KMS-11 (cell line): ENCODE results near the gene PRCP.

Experiments
- H2AFZ ChIP-seq: fragments of 200-600 bp; sonication (generic); 2 replicates; pipeline ENCODE4 v1.6.1; 2016; ENCODE audit warnings: antibody characterized with exemption, mixed run types, low read depth
- H3K27ac ChIP-seq: fragments of 200-600 bp; sonication (generic); 2 replicates; pipeline ENCODE4 v1.6.1; 2016; ENCODE audit warnings: mild to moderate bottlenecking, mixed run types
- H3K27me3 ChIP-seq: fragments of 200-600 bp; sonication (generic); 2 replicates; pipeline ENCODE4 v1.6.1; 2017; ENCODE audit warnings: mild to moderate bottlenecking, low read depth, mixed run types, moderate library complexity; ENCODE audit not compliant: insufficient read depth
- H3K36me3 ChIP-seq: fragments of 200-600 bp; sonication (generic); 2 replicates; pipeline ENCODE4 v1.6.1; 2017; ENCODE audit warnings: mild to moderate bottlenecking, mixed run types; ENCODE audit not compliant: insufficient read depth
- H3K4me1 ChIP-seq: fragments of 200-600 bp; sonication (generic); 2 replicates; pipeline ENCODE4 v1.6.1; 2016; ENCODE audit warnings: mild to moderate bottlenecking, low read depth, mixed run types; ENCODE audit not compliant: poor library complexity, severe bottlenecking
- H3K4me2 ChIP-seq: fragments of 200-600 bp; sonication (generic); 2 replicates; pipeline ENCODE4 v1.7.0; 2016; ENCODE audit warnings: mild to moderate bottlenecking, mixed run types
- H3K4me3 ChIP-seq: fragments of 200-600 bp; sonication (generic); IDR thresholded peaks from 2 replicates; pipeline ENCODE4 v1.6.1; 2017; ENCODE audit warnings: low read depth, low read length, mixed read lengths; ENCODE audit not compliant: insufficient read depth
- H3K79me2 ChIP-seq: fragments of 200-600 bp; sonication (generic); 2 replicates; pipeline ENCODE4 v1.6.1; 2016; ENCODE audit warnings: low read depth, mixed run types; ENCODE audit not compliant: insufficient read depth
- H3K9ac ChIP-seq: fragments of 200-600 bp; sonication (generic); 2 replicates; pipeline ENCODE4 v1.6.1; 2016; ENCODE audit warnings: mild to moderate bottlenecking, mixed run types
- H4K20me1 ChIP-seq: fragments of 200-600 bp; sonication (generic); 2 replicates; pipeline ENCODE4 v1.6.1; 2016; ENCODE audit warnings: mild to moderate bottlenecking, mixed run types; ENCODE audit not compliant: insufficient read depth
- CTCF ChIP-seq: fragments of 200-600 bp; sonication (generic); conservative IDR thresholded peaks from 2 replicates; pipeline ENCODE4 v1.6.1; 2017; ENCODE audit warnings: low read depth, mild to moderate bottlenecking, antibody characterized with exemption, low read length, moderate library complexity, mixed read lengths

PRCP gene

GRCh38 chr11:82787981-82788380 lies 112.2 kb downstream of the PRCP start:
- H4K20me1 ChIP-seq, result no peaks in the 10 kb centered on the region
- H3K27me3 ChIP-seq, result no peaks in the 10 kb centered on the region
- no peak overlapping the region for H2AFZ ChIP-seq
- H3K79me2 ChIP-seq, result no peaks in the 10 kb centered on the region
- no peak overlapping the region for H3K4me3 ChIP-seq
- no peak overlapping the region for H3K9ac ChIP-seq
- no peak for TF ChIP-seq CTCF
- H3K27ac ChIP-seq, result no peak overlapping the region
- H3K4me2 ChIP-seq, result no peak overlapping the region
- H3K4me1 ChIP-seq, result no peaks in the 10 kb centered on the region
- no peaks in the 10 kb centered on the region for H3K36me3 ChIP-seq

GRCh38 chr11:82786836-82787235 lies 113.4 kb downstream of the PRCP start:
- no peaks in the 10 kb centered on the region for H3K4me1 ChIP-seq
- H3K79me2 ChIP-seq, result no peaks in the 10 kb centered on the region
- no peak overlapping the region for H3K4me3 ChIP-seq
- no peak for TF ChIP-seq CTCF
- no peak overlapping the region for H3K9ac ChIP-seq
- no peaks in the 10 kb centered on the region for H3K27me3 ChIP-seq
- no peak overlapping the region for H2AFZ ChIP-seq
- H4K20me1 ChIP-seq, result no peaks in the 10 kb centered on the region
- no peak overlapping the region for H3K27ac ChIP-seq
- H3K4me2 ChIP-seq, result no peak overlapping the region
- no peaks in the 10 kb centered on the region for H3K36me3 ChIP-seq

- Histone ChIP-seq H4K20me1 (no peaks in the 10 kb centered on the region), H3K36me3 (no peaks in the 10 kb centered on the region), H3K9ac (no peak overlapping the region), H3K4me2 (no peak overlapping the region), H3K79me2 (no peaks in the 10 kb centered on the region), H3K4me3 (no peak overlapping the region), H3K27me3 (no peaks in the 10 kb centered on the region), H2AFZ (no peak overlapping the region), H3K27ac (no peak overlapping the region), H3K4me1 (no peaks in the 10 kb centered on the region)
- TF ChIP-seq CTCF, result no peak
Measured at GRCh38 chr11:82786001-82786400, 114.2 kb downstream of the PRCP start.

- Histone ChIP-seq H3K4me2 (no peak overlapping the region), H3K4me1 (no peaks in the 10 kb centered on the region), H3K36me3 (no peaks in the 10 kb centered on the region), H3K9ac (no peak overlapping the region), H4K20me1 (no peaks in the 10 kb centered on the region), H2AFZ (no peak overlapping the region), H3K4me3 (no peak overlapping the region), H3K27me3 (no peaks in the 10 kb centered on the region), H3K27ac (no peak overlapping the region), H3K79me2 (no peaks in the 10 kb centered on the region)
- no peak for TF ChIP-seq CTCF
Measured at GRCh38 chr11:82782825-82783374, 117.3 kb downstream of the PRCP start.
